Measurements from ENCODE around the gene SMARCD3. TPM values are rescaled to one million over a fixed set of nuclear protein-coding genes. Genes with fewer than 3 reads are reported as not detected.

Gene SMARCD3
- total RNA-seq, 1 experiment from 2014 or later: 27.8 TPM

- H3K27ac ChIP-seq (ENCODE audit: low read length): peak overlapping the region; percentile 83
- H3K4me1 ChIP-seq (ENCODE audit: control insufficient read depth, insufficient read depth, low read length): peaks cover 30% of the 10 kb centered on the region
- ChIA-PET POLR2A (no interaction called here), CTCF (interaction anchor here (0.6 kb wide), 1 partner anchor 94 kb away, joined by 3 read pairs; no protein-coding TSS in a partner anchor)
- no TSS peak for BruUV-seq (replicated peaks)
- DNase-seq (ENCODE audit: low read depth, low spot score): no peak
- H3K4me3 ChIP-seq (ENCODE audit: low read depth in 2 of 2, low read length in 2 of 2): peak overlapping the region; percentile 56 to 67; a peak in 3 of 4 replicates
- no peaks in the 10 kb centered on the region for H3K36me3 ChIP-seq (ENCODE audit: control insufficient read depth, insufficient read depth, low read length)
- no peaks in the 10 kb centered on the region for H3K27me3 ChIP-seq (ENCODE audit: control insufficient read depth, insufficient read depth, low read length)
- TF ChIP-seq, protein P1, sequence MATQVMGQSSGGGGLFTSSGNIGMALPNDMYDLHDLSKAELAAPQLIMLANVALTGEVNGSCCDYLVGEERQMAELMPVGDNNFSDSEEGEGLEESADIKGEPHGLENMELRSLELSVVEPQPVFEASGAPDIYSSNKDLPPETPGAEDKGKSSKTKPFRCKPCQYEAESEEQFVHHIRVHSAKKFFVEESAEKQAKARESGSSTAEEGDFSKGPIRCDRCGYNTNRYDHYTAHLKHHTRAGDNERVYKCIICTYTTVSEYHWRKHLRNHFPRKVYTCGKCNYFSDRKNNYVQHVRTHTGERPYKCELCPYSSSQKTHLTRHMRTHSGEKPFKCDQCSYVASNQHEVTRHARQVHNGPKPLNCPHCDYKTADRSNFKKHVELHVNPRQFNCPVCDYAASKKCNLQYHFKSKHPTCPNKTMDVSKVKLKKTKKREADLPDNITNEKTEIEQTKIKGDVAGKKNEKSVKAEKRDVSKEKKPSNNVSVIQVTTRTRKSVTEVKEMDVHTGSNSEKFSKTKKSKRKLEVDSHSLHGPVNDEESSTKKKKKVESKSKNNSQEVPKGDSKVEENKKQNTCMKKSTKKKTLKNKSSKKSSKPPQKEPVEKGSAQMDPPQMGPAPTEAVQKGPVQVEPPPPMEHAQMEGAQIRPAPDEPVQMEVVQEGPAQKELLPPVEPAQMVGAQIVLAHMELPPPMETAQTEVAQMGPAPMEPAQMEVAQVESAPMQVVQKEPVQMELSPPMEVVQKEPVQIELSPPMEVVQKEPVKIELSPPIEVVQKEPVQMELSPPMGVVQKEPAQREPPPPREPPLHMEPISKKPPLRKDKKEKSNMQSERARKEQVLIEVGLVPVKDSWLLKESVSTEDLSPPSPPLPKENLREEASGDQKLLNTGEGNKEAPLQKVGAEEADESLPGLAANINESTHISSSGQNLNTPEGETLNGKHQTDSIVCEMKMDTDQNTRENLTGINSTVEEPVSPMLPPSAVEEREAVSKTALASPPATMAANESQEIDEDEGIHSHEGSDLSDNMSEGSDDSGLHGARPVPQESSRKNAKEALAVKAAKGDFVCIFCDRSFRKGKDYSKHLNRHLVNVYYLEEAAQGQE (IDR thresholded peaks at IDR 0.05; ENCODE audit: insufficient read depth in 1 of 2, low read depth in 2 of 2, low read length in 1 of 2): no peak
- TF ChIP-seq TCF7L2 (IDR thresholded peaks at IDR 0.05; ENCODE audit: low read depth, low read length): no peak
- TF ChIP-seq POLR2AphosphoS5 (IDR thresholded peaks at IDR 0.05; ENCODE audit: low read depth, low read length): no peak
- no peak for TF ChIP-seq SIN3A (IDR thresholded peaks at IDR 0.05; ENCODE audit: borderline replicate concordance, insufficient read depth, low read depth, low read length)
- no peak for ATAC-seq
- intact Hi-C loops (cut with micrococcal nuclease; ENCODE audit: unreplicated experiment) (loop anchor here (5.0 kb wide), 1 partner anchor 50 kb away; no protein-coding TSS in a partner anchor), in situ Hi-C loops (cut with HindIII; ENCODE audit: low pct_unique_long_range_greater_than_20kb, low sequenced_read_pairs) (no loop called here)
- H3K9me3 ChIP-seq (ENCODE audit: control insufficient read depth, insufficient read depth, low read depth, low read length): no peaks in the 10 kb centered on the region
Measured at GRCh38 chr7:151252561-151252835, 4.0 kb upstream of the SMARCD3 start.

GRCh38 chr7:151251689-151252560 lies 3.4 kb upstream of the SMARCD3 start:
- Histone ChIP-seq H3K36me3 (ENCODE audit: control insufficient read depth, insufficient read depth, low read length) (no peaks in the 10 kb centered on the region), H3K4me1 (ENCODE audit: control insufficient read depth, insufficient read depth, low read length) (peaks cover 34% of the 10 kb centered on the region), H3K27ac (ENCODE audit: low read length) (peak overlapping the region; percentile 83), H3K9me3 (ENCODE audit: control insufficient read depth, insufficient read depth, low read depth, low read length) (no peaks in the 10 kb centered on the region), H3K27me3 (ENCODE audit: control insufficient read depth, insufficient read depth, low read length) (no peaks in the 10 kb centered on the region), H3K4me3 (ENCODE audit: low read depth in 2 of 2, low read length in 2 of 2) (peak overlapping the region; percentile 56 to 67)
- no TSS peak for BruUV-seq (replicated peaks)
- DNase-seq (ENCODE audit: low read depth, low spot score) (no peak), ATAC-seq (peak; percentile 58)
- intact Hi-C loops (cut with micrococcal nuclease; ENCODE audit: unreplicated experiment) (loop anchor here (5.0 kb wide), 1 partner anchor 50 kb away; no protein-coding TSS in a partner anchor), in situ Hi-C loops (cut with HindIII; ENCODE audit: low pct_unique_long_range_greater_than_20kb, low sequenced_read_pairs) (no loop called here)
- POLR2A ChIA-PET: interaction anchor here (0.6 to 0.7 kb wide), 3 partner anchors 11 to 38 kb away, joined by 3 read pairs; partner anchors contain the start of gene ABCF2
- CTCF ChIA-PET: interaction anchor here (0.6 kb wide), 1 partner anchor 95 kb away, joined by 3 read pairs; no protein-coding TSS in a partner anchor
- TF ChIP-seq TCF7L2 (IDR thresholded peaks at IDR 0.05; ENCODE audit: low read depth, low read length): no peak
- TF ChIP-seq POLR2AphosphoS5 (IDR thresholded peaks at IDR 0.05; ENCODE audit: low read depth, low read length): no peak
- TF ChIP-seq, protein P2, sequence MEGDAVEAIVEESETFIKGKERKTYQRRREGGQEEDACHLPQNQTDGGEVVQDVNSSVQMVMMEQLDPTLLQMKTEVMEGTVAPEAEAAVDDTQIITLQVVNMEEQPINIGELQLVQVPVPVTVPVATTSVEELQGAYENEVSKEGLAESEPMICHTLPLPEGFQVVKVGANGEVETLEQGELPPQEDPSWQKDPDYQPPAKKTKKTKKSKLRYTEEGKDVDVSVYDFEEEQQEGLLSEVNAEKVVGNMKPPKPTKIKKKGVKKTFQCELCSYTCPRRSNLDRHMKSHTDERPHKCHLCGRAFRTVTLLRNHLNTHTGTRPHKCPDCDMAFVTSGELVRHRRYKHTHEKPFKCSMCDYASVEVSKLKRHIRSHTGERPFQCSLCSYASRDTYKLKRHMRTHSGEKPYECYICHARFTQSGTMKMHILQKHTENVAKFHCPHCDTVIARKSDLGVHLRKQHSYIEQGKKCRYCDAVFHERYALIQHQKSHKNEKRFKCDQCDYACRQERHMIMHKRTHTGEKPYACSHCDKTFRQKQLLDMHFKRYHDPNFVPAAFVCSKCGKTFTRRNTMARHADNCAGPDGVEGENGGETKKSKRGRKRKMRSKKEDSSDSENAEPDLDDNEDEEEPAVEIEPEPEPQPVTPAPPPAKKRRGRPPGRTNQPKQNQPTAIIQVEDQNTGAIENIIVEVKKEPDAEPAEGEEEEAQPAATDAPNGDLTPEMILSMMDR (IDR thresholded peaks at IDR 0.05): no peak
- TF ChIP-seq SIN3A (IDR thresholded peaks at IDR 0.05; ENCODE audit: borderline replicate concordance, insufficient read depth, low read depth, low read length): peak; percentile 42; the same call in 1 of the 2 replicates
- TF ChIP-seq, protein P1 (IDR thresholded peaks at IDR 0.05; ENCODE audit: insufficient read depth in 1 of 2, low read depth in 2 of 2, low read length in 1 of 2): no peak

All from Panc1 (cell line).